T-cell (primary cell): Measurements from ENCODE around the gene AKAP3. TPM values are rescaled to one million over a fixed set of nuclear protein-coding genes. Genes with fewer than 3 reads are reported as not detected.
A peak's percentile ranks its signal among the peaks of the same experiment; 100 is the strongest.

Experiments used
- ATAC-seq, 4 experiments: fragments of 200-7000 bp in 3 of 4; fragments of 150-1000 bp in 1 of 4; cut with Tn5 transposase; replicated peaks in 1 of 4; 1 replicate in 3 of 4; 2 replicates in 1 of 4; pipeline ENCODE4 v1.10.0; 2021; ENCODE audit warnings: moderate library complexity in 3 of 4, mild to moderate bottlenecking in 2 of 4, moderate number of reproducible peaks in 1 of 4
- CTCF ChIA-PET, 2 donors: fragments of 300-600 bp; sonication (Branson Sonifier 250); formaldehyde crosslinking; loops; one replicate each; lab custom pipeline; 2022; ENCODE audit warnings: antibody characterized with exemption in 2 of 2; lab: Charles Lee
- POLR2A ChIA-PET, 2 donors: fragments of 300-600 bp; sonication (Branson Sonifier 250); formaldehyde crosslinking; loops; one replicate each; lab custom pipeline; 2022; ENCODE audit warnings: antibody characterized with exemption in 2 of 2; lab: Charles Lee
- DNase-seq, 35 experiments: peaks; one replicate each; pipeline versions ENCODE4 v3.0.0 to v3.0.0-alpha.2; 2013 to 2023
- H3K27ac ChIP-seq: one replicate; pipeline ENCODE4 v1.5.1; 2013; ENCODE audit warnings: low read length
- H3K27me3 ChIP-seq, 2 experiments: replicated peaks in 1 of 2; 1 replicate in 1 of 2; 2 replicates in 1 of 2; pipeline versions ENCODE4 v1.6.1 to v1.7.0; 2013; ENCODE audit warnings: low read length in 1 of 2, mixed read lengths in 1 of 2; ENCODE audit not compliant: control insufficient read depth in 2 of 2, insufficient read depth in 2 of 2; ENCODE audit errors: extremely low read depth in 1 of 2
- H3K36me3 ChIP-seq, 2 donors: 1 replicate in 1 of 2; 2 replicates in 1 of 2; pipeline versions ENCODE4 v1.6.1 to v1.7.0; 2013; ENCODE audit warnings: low read length in 1 of 2; ENCODE audit not compliant: control insufficient read depth in 2 of 2, insufficient read depth in 1 of 2; ENCODE audit errors: extremely low read depth in 1 of 2
- H3K4me1 ChIP-seq, 2 experiments: 1 replicate in 1 of 2; 2 replicates in 1 of 2; pipeline versions ENCODE4 v1.6.1 to v1.7.0; 2013; ENCODE audit warnings: low read length in 2 of 2, mixed read lengths in 1 of 2; ENCODE audit not compliant: insufficient read depth in 2 of 2, control insufficient read depth in 1 of 2; ENCODE audit errors: extremely low read depth in 1 of 2
- H3K4me3 ChIP-seq, 2 donors: 1 replicate in 1 of 2; 2 replicates in 1 of 2; pipeline versions ENCODE4 v1.5.1 to v1.7.0; 2013; ENCODE audit warnings: mild to moderate bottlenecking in 2 of 2, low read length in 1 of 2, moderate library complexity in 1 of 2; ENCODE audit not compliant: control insufficient read depth in 1 of 2; ENCODE audit errors: extremely low read depth in 1 of 2
- H3K9me3 ChIP-seq: 2 replicates; pipeline ENCODE4 v1.7.0; 2013
- H3K27ac Mint-ChIP-seq, 2 donors: one replicate each; pipeline ENCODE4 v1.8.0; 2020 to 2021; ENCODE audit warnings: mild to moderate bottlenecking in 2 of 2, mixed read lengths in 2 of 2
- H3K27me3 Mint-ChIP-seq, 2 donors: one replicate each; pipeline ENCODE4 v1.8.0; 2021 to 2022; ENCODE audit warnings: mixed read lengths in 2 of 2
- H3K36me3 Mint-ChIP-seq: one replicate; pipeline ENCODE4 v1.8.0; 2021; ENCODE audit warnings: mixed read lengths
- H3K4me1 Mint-ChIP-seq, 3 donors: one replicate each; pipeline ENCODE4 v1.8.0; 2020 to 2022; ENCODE audit warnings: mixed read lengths in 3 of 3, mild to moderate bottlenecking in 1 of 3
- H3K4me3 Mint-ChIP-seq, 3 donors: one replicate each; pipeline ENCODE4 v1.8.0; 2020 to 2022; ENCODE audit warnings: mild to moderate bottlenecking in 3 of 3, mixed read lengths in 3 of 3, moderate library complexity in 3 of 3
- H3K9me3 Mint-ChIP-seq, 3 donors: one replicate each; pipeline ENCODE4 v1.8.0; 2020 to 2022; ENCODE audit warnings: mixed read lengths in 3 of 3
- WGBS: methylation state at CpG from one replicate; pipeline ENCODE4 v1.1.5; 2013; ENCODE audit warnings: missing lambda C conversion rate; ENCODE audit not compliant: insufficient coverage; 5-methylcytosine and 5-hydroxymethylcytosine counted together
- total RNA-seq, 35 experiments: library from RNA in 6 of 35; stranded (reverse) in 6 of 35; fragments of 120-200 nt in 1 of 35; gene quantifications; one replicate each; pipeline versions ENCODE4 v1.2.1 to v1.2.4 and lab custom pipeline; 2013 to 2026

The AKAP3 gene
- total RNA-seq, 5 donors from 2014 or later (not counting 1 experiment from before 2014, with no cell fraction given) = 1.5 to 7.9 (median 3.3) TPM

DNA sequence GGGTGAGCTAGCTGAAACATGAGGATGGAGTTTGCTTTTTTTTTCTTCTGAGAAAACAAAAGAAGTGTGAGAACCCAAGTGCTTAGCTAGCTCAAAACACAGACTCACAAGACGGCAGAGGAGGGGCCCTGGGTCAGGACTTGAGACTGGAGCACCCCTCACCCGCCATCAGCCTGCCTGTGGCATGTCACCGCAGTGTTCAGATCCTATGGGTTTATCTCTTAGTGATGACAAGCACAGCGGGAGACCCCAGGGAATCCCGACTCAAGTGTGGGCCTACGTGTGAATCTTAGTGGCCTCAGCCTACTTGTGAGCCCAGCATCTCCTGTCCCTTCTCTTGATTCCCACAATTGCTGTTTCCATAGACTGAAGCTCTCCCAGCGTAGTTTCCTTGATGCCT, 64.0 kb downstream of the AKAP3 start:
- Histone ChIP-seq H3K4me1 (no peaks in the 10 kb centered on the region), H3K36me3 (no peaks in the 10 kb centered on the region), H3K9me3 (no peaks in the 10 kb centered on the region), H3K4me3 (no peak overlapping the region), H3K27me3 (peaks cover 0 to 25% of the 10 kb centered on the region in 2 experiments), H3K27ac (no peak overlapping the region)
- CTCF ChIA-PET = no interaction called here
- WGBS = 90% methylated on average over 7 of the region's 7 CpGs
- POLR2A ChIA-PET = no interaction called here
- Mint-ChIP-seq H3K4me1 (no peaks in the 10 kb centered on the region), H3K27me3 (peaks cover 19 to 20% of the 10 kb centered on the region in 2 donors), H3K27ac (no peak overlapping the region), H3K36me3 (no peaks in the 10 kb centered on the region), H3K4me3 (no peak overlapping the region), H3K9me3 (no peaks in the 10 kb centered on the region)
- ATAC-seq (no peak), DNase-seq (no peak)

DNA sequence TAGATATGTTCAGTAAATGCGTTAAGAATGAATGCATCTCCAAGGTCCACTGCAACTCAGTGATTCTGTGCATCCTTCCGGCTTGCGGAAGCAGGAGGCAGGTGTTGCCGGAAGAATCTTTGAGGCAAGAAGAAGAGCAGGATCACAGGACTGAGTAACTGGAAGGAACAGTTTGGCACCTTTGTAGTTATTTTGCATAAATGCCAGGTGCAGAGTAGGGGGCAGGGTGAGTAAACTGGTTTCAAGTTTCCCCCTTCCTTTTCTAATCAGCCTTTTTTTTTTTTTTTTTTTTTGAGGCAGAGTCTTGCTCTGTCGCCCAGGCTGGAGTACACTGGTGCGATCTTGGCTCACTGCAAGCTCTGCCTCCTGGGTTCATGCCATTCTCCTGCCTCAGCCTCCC, 64.6 kb downstream of the AKAP3 start:
- DNase-seq (no peak), ATAC-seq (no peak)
- H3K4me3 Mint-ChIP-seq = no peak overlapping the region
- peaks cover 15 to 20% of the 10 kb centered on the region in 2 donors for H3K27me3 Mint-ChIP-seq
- peaks cover 0 to 25% of the 10 kb centered on the region in 2 experiments for H3K27me3 ChIP-seq
- no peaks in the 10 kb centered on the region for H3K4me1 ChIP-seq
- no peak overlapping the region for H3K27ac ChIP-seq
- no peak overlapping the region for H3K4me3 ChIP-seq
- ChIA-PET POLR2A (no interaction called here), CTCF (no interaction called here)
- no peaks in the 10 kb centered on the region for H3K9me3 ChIP-seq
- no peak overlapping the region for H3K27ac Mint-ChIP-seq
- no peaks in the 10 kb centered on the region for H3K4me1 Mint-ChIP-seq
- no peaks in the 10 kb centered on the region for H3K36me3 ChIP-seq
- no peaks in the 10 kb centered on the region for H3K36me3 Mint-ChIP-seq
- 100% methylated on average over 1 of the region's 6 CpGs for WGBS
- no peaks in the 10 kb centered on the region for H3K9me3 Mint-ChIP-seq

DNA sequence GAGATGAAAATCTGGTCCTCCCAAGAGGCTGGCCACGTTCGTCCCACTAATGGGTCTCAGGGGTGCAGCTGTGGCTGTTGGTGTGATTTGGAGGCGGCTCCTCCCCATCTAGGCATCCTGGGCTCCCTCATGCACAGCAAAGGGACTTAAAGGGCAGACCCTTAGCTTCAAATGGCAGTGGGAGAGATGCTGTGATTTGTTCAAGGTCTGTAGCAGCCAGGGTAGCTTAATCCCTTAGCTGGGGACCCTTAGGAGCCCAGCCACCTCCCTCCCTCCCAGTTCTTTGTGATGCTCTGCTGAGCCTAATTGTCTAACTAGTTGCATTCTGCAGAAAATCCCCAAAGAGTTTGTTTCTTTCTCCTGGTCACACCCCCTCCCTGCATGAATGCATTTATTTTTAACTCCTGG, 68.6 kb downstream of the AKAP3 start:
- H3K36me3 Mint-ChIP-seq = no peaks in the 10 kb centered on the region
- no peaks in the 10 kb centered on the region for H3K4me1 ChIP-seq
- H3K27ac ChIP-seq = no peak overlapping the region
- peaks cover 0 to 21% of the 10 kb centered on the region in 2 experiments for H3K27me3 ChIP-seq
- 82% methylated on average over 3 of the region's 3 CpGs for WGBS
- DNase-seq (no peak), ATAC-seq (no peak)
- H3K9me3 Mint-ChIP-seq = no peaks in the 10 kb centered on the region
- H3K27me3 Mint-ChIP-seq = peaks cover 15 to 16% of the 10 kb centered on the region in 2 donors
- H3K36me3 ChIP-seq = no peaks in the 10 kb centered on the region
- ChIA-PET CTCF (interaction anchor here in 1 of 2 donors (0.7 kb wide), 1 partner anchor 230 kb away, joined by 3 read pairs; no protein-coding TSS in a partner anchor), POLR2A (no interaction called here)
- H3K9me3 ChIP-seq = no peaks in the 10 kb centered on the region
- H3K4me3 ChIP-seq = no peak overlapping the region
- no peaks in the 10 kb centered on the region for H3K4me1 Mint-ChIP-seq
- no peak overlapping the region for H3K4me3 Mint-ChIP-seq
- H3K27ac Mint-ChIP-seq = no peak overlapping the region

DNA sequence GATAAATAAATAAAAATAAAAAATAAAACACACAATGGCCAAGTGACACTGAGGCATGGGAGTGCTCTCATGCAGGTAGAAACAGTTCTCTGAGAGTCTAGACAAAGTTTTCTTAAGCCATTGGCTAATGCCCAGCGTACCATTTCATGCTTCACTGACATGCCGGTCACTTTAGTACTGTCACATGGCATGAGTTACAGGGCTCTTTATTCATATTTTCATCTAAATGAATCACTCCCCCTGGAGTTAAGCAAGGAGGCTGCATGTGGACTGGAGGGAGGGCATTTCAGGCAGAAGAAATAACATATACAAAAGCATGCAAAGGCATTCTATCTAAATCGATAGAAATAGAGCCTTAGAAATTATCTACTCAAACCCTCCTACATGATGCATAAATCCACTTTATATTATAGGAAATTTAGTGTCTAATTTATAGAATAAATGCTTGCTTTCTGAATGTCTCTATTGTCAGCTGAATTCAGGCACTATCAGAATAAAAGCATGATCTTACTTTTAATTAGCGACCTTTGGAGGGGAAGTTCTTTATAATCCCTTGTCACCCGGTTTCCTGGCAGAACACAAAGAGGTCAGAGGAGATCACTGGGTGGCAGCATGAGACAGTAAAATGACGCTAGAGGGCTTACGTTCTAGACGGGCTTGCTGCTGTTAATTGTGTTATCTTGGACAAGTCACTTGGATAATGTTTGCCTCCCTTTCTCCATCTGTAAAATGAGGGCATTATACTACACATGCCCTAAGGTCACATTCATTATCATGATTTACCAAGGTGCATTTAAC, 69.3 kb downstream of the AKAP3 start:
- ATAC-seq (no peak), DNase-seq (peak in 1 of 35 experiments; percentile 22)
- Mint-ChIP-seq H3K4me1 (no peaks in the 10 kb centered on the region), H3K9me3 (no peaks in the 10 kb centered on the region), H3K4me3 (no peak overlapping the region), H3K36me3 (no peaks in the 10 kb centered on the region), H3K27ac (no peak overlapping the region), H3K27me3 (peaks cover 13 to 15% of the 10 kb centered on the region in 2 donors)
- CTCF ChIA-PET = no interaction called here
- peaks cover 0 to 21% of the 10 kb centered on the region in 2 experiments for H3K27me3 ChIP-seq
- H3K4me1 ChIP-seq = no peaks in the 10 kb centered on the region
- H3K9me3 ChIP-seq = no peaks in the 10 kb centered on the region
- no peaks in the 10 kb centered on the region for H3K36me3 ChIP-seq
- WGBS = no CpG with 5 or more reads among the region's 8 CpGs
- no peak overlapping the region for H3K4me3 ChIP-seq
- H3K27ac ChIP-seq = no peak overlapping the region
- POLR2A ChIA-PET = no interaction called here

DNA sequence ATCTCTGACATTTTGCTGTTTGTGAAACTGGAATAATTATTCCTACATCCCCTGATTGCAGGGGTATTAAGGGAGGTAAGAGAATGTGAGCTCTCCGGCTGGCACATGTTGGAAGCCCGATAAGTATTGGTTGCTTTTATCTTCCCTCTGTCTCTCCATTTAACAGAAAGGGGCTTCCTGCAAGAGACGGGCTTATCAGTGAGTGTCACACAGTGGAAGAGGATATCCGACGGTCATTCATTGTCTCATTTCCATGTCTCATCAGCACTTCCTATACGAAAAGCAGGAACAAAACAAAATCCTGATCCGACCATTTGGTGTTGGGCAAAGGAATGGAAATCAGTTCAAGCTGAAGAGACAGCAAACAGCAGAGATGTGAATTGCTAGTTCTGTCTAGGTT, 76.2 kb downstream of the AKAP3 start:
- no peak overlapping the region for H3K4me3 ChIP-seq
- H3K9me3 ChIP-seq = no peaks in the 10 kb centered on the region
- H3K4me1 ChIP-seq = no peaks in the 10 kb centered on the region
- Mint-ChIP-seq H3K9me3 (no peaks in the 10 kb centered on the region), H3K27me3 (no peaks in the 10 kb centered on the region), H3K36me3 (no peaks in the 10 kb centered on the region), H3K4me1 (peaks cover 0 to 2% (median 0%) of the 10 kb centered on the region in 3 donors), H3K27ac (no peak overlapping the region), H3K4me3 (no peak overlapping the region)
- ChIA-PET POLR2A (no interaction called here), CTCF (no interaction called here)
- no peak for ATAC-seq
- no peaks in the 10 kb centered on the region for H3K27me3 ChIP-seq
- no peak for DNase-seq
- no peak overlapping the region for H3K27ac ChIP-seq
- no peaks in the 10 kb centered on the region for H3K36me3 ChIP-seq
- 96% methylated on average over 3 of the region's 7 CpGs for WGBS

DNA sequence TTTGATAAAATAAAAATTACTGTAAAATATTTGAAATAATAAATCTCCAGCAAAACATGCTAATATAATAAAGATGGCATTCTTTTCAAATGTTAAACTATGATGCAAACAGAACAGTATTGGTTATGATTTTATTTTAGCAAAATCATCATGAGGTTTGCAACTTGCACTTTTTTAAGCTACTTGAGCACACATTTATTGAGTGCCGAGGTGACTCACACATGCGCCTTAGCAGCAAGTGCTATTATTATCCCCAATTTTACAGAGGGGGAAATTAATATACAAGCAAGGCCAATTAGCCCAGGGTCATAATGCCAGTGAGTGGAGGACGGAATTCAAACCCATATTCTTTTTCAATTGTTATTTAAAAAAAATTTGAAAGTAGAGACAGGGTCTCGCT, 79.6 kb downstream of the AKAP3 start:
- no peak for ATAC-seq
- H3K36me3 Mint-ChIP-seq = no peaks in the 10 kb centered on the region
- WGBS = 80% methylated on average over 2 of the region's 4 CpGs
- no peak overlapping the region for H3K27ac ChIP-seq
- H3K36me3 ChIP-seq = no peaks in the 10 kb centered on the region
- H3K4me1 ChIP-seq = no peaks in the 10 kb centered on the region
- no peak overlapping the region for H3K4me3 ChIP-seq
- ChIA-PET CTCF (interaction anchor here in 1 of 2 donors (0.5 kb wide), 1 partner anchor 39 kb away, joined by 3 read pairs; no protein-coding TSS in a partner anchor), POLR2A (no interaction called here)
- no peak overlapping the region for H3K27ac Mint-ChIP-seq
- H3K4me1 Mint-ChIP-seq = peaks cover 6 to 18% (median 13%) of the 10 kb centered on the region in 3 donors
- peaks cover 5 to 14% of the 10 kb centered on the region in 2 donors for H3K27me3 Mint-ChIP-seq
- no peak for DNase-seq
- H3K9me3 ChIP-seq = no peaks in the 10 kb centered on the region
- H3K27me3 ChIP-seq = no peaks in the 10 kb centered on the region
- no peak overlapping the region for H3K4me3 Mint-ChIP-seq
- H3K9me3 Mint-ChIP-seq = no peaks in the 10 kb centered on the region
